H1 (cell line): ENCODE results near the gene CACNA1A. TPM values are rescaled to one million over a fixed set of nuclear protein-coding genes. Genes with fewer than 3 reads are reported as not detected.

Source experiments
- CHD1 ChIP-seq: IDR thresholded peaks from 2 replicates; pipeline ENCODE4 v1.6.1; 2012; ENCODE audit warnings: low read depth, low read length, improper control_type of control experiment
- polyA plus RNA-seq, 7 experiments: library from polyadenylated mRNA; depleted of rRNA in 3 of 7; stranded (reverse) in 5 of 7; unstranded in 2 of 7; fragments of >200 nt in 5 of 7; fragments of 200-250 nt in 2 of 7; gene quantifications; 1 replicate in 5 of 7; 2 replicates in 1 of 7; 4 replicates in 1 of 7; pipeline versions ENCODE4 v1.2.1 to v1.2.3, GENCODE V29; 2011 to 2013; ENCODE audit warnings: missing spikeins in 2 of 7, mixed read lengths in 2 of 7
- total RNA-seq: library from RNA; stranded (reverse); fragmentation: NEBNext Ultra II Directional; extraction: Animal tissue kit (Norgen Biotek cat#: 25700); gene quantifications from 2 replicates; pipeline ENCODE4 v1.2.1, GENCODE V29; 2021

Gene CACNA1A
- total and polyA plus RNA-seq, 2 of the 8 experiments (the other 6 are each of a cell fraction or from before 2014, with no cell fraction given): 10.7 to 25.3 TPM

DNA sequence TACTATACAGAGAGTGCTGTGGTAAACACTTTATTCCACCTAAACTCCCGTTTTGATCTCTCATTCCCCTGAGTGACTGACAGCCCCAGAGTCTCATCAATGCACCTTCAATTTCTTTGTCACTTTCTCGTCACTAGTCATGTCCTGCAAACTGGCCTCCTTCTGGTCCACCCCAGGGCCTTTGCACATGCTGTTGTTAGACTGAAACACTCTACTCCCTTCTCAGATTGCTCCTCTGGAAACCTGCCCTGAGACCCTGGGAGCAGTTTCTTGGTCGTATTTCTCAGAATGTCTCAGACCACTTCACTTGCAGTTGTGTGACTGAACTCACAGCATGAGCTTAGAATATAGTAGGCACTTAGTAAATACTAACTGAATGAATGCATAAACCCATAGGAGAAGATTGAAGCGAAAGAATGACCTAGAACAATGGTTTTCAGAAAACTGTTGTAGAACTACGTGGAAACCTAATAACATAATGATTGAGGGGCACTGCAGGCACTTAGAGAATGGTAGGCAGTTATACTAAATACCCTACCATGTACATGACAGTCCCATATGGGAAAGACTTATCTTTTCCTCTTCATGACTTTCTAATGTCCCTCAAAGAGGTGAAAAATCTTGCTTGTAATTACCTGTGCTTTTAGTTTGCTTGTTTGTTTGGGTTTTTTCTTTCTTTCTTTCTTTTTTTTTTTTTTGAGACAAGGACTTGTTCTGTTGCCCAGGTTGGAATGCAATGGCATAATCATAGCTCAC, 211.3 kb downstream of the CACNA1A start (continued):
- no peak for TF ChIP-seq CHD1
